Activated T-cell treated with anti-CD3 and anti-CD28 coated beads, Interleukin-2, amount 50 U/mL, for 24 hours (primary cell): ENCODE data around the gene STK39.

Experiments used
- DNase-seq: peaks from one replicate; pipeline ENCODE4 v3.0.0-alpha.2; 2020
- H3K27ac Mint-ChIP-seq: 2 replicates; pipeline ENCODE4 v1.8.0; 2020; ENCODE audit warnings: mild to moderate bottlenecking, mixed read lengths
- H3K27me3 Mint-ChIP-seq: 2 replicates; pipeline ENCODE4 v1.8.0; 2020; ENCODE audit warnings: mixed read lengths
- H3K36me3 Mint-ChIP-seq: 2 replicates; pipeline ENCODE4 v1.8.0; 2020; ENCODE audit warnings: low read depth, mixed read lengths
- H3K4me1 Mint-ChIP-seq: 2 replicates; pipeline ENCODE4 v1.8.0; 2020; ENCODE audit warnings: low read depth, mixed read lengths
- H3K4me3 Mint-ChIP-seq: 2 replicates; pipeline ENCODE4 v1.8.0; 2020; ENCODE audit warnings: mild to moderate bottlenecking, moderate library complexity, mixed read lengths
- H3K9me3 Mint-ChIP-seq: 2 replicates; pipeline ENCODE4 v1.8.0; 2020; ENCODE audit warnings: mixed read lengths

STK39 gene

GRCh38 chr2:168171059-168171762 lies 76.2 kb downstream of the STK39 start:
- H3K9me3 Mint-ChIP-seq: no peaks in the 10 kb centered on the region
- peaks cover 65% of the 10 kb centered on the region for H3K36me3 Mint-ChIP-seq
- no peak for DNase-seq
- no peak overlapping the region for H3K27ac Mint-ChIP-seq
- no peaks in the 10 kb centered on the region for H3K27me3 Mint-ChIP-seq
- H3K4me3 Mint-ChIP-seq: no peak overlapping the region
- H3K4me1 Mint-ChIP-seq: peaks cover 62% of the 10 kb centered on the region

- Mint-ChIP-seq H3K27ac (no peak overlapping the region), H3K4me1 (peaks cover 69% of the 10 kb centered on the region), H3K36me3 (peaks cover 72% of the 10 kb centered on the region), H3K27me3 (no peaks in the 10 kb centered on the region), H3K4me3 (no peak overlapping the region), H3K9me3 (no peaks in the 10 kb centered on the region)
- DNase-seq: no peak
Observed at GRCh38 chr2:168169097-168169745, 78.2 kb downstream of the STK39 start.

- no peak overlapping the region for H3K4me3 Mint-ChIP-seq
- peak overlapping the region; percentile 90 for H3K27ac Mint-ChIP-seq
- no peaks in the 10 kb centered on the region for H3K27me3 Mint-ChIP-seq
- H3K9me3 Mint-ChIP-seq: no peaks in the 10 kb centered on the region
- peaks cover 74% of the 10 kb centered on the region for H3K36me3 Mint-ChIP-seq
- peaks cover 76% of the 10 kb centered on the region for H3K4me1 Mint-ChIP-seq
- DNase-seq: no peak
Observed at GRCh38 chr2:168167511-168168263, 79.7 kb downstream of the STK39 start.

GRCh38 chr2:168166902-168167510 lies 80.4 kb downstream of the STK39 start:
- no peak overlapping the region for H3K4me3 Mint-ChIP-seq
- H3K4me1 Mint-ChIP-seq: peaks cover 75% of the 10 kb centered on the region
- peak overlapping the region; percentile 90 for H3K27ac Mint-ChIP-seq
- H3K27me3 Mint-ChIP-seq: no peaks in the 10 kb centered on the region
- H3K36me3 Mint-ChIP-seq: peaks cover 70% of the 10 kb centered on the region
- DNase-seq: no peak
- no peaks in the 10 kb centered on the region for H3K9me3 Mint-ChIP-seq

DNA sequence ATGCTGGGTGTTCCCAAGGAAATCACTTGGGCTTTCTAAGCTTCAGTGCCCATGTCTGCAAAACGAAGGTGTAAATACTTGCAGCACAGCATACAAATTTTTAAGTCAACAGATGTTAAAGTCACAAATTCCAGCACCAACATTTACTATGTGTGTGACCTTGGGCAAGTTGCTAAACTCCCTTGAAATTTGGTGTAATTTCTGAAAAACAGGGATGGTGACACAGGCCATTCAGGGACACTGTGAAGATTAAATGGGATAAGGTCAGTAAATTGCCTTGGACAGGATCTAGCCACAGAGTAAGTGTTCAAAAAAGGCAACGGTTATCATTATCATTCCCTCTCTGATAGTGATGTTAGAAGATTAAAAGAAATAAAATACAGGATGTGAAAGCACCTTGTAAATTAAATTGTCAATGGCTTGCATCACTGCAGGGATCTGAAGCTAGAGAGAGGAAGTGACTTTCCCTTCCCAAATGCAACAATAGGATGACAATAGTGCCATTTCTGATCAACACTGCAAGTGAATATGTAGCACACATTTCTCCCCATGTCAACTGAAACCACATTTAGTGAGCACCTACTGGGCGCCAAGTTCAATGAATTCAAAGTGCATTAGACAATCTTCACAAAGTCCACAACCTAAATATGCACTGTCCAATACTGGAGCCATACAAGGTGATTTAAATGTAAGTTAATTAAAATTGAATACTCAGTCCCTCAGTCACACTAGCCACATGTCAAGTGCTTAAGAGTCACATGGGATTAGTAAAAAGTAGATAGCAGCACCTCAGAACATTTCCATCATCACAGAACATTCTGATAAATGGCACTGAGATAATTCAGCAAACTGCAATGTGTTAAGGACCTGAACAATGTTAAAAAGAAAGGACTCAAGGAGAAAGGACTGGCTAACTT lies 81.2 kb downstream of the STK39 start:
- Mint-ChIP-seq H3K4me3 (no peak overlapping the region), H3K27me3 (no peaks in the 10 kb centered on the region), H3K9me3 (no peaks in the 10 kb centered on the region), H3K36me3 (peaks cover 73% of the 10 kb centered on the region), H3K27ac (peak overlapping the region; percentile 90), H3K4me1 (peaks cover 74% of the 10 kb centered on the region)
- DNase-seq: no peak

DNA sequence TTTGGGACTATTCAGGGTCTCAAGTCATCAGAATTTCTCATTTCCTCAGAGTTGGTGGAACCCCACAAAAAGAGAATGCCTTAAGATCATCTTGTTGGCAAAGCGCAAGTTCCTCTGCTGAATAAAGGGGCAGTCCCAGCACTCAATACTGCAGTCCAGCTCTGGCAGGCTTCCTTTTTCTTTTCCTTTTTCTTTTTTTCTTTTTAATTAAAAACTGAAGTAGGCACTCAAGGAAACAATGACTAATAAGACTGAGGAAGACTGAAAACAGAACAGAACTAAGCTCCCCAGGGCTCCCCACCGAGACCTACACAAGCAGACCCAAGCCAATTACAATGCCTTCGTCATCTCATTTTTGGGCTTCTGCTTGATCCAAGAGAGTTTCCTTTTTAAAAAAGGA lies 82.0 kb downstream of the STK39 start:
- Mint-ChIP-seq H3K4me3 (no peak overlapping the region), H3K4me1 (peaks cover 66% of the 10 kb centered on the region), H3K27ac (peak overlapping the region; percentile 90), H3K27me3 (no peaks in the 10 kb centered on the region), H3K9me3 (no peaks in the 10 kb centered on the region), H3K36me3 (peaks cover 74% of the 10 kb centered on the region)
- no peak for DNase-seq

DNA sequence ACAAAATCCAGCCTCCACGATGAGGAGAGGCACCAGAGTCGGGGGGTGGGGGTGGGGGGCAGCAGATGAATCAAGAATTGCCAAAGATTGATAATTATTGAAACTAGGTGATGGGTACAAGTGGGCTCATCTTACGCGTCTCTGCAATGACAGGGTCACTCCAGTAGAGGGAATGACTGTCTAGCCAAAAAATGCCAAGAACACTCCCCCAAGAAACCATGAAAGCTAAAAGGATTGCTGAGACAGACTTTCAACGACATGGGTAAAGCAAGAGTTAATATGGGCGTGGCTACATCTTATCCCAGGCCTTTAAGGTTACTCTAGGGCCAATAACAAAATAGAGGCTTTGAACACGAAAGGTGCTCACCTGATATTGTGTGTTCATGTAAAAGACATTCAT lies 86.5 kb downstream of the STK39 start:
- Mint-ChIP-seq H3K4me3 (no peak overlapping the region), H3K36me3 (peaks cover 81% of the 10 kb centered on the region), H3K27me3 (no peaks in the 10 kb centered on the region), H3K27ac (no peak overlapping the region), H3K4me1 (peaks cover 43% of the 10 kb centered on the region), H3K9me3 (no peaks in the 10 kb centered on the region)
- DNase-seq: no peak

GRCh38 chr2:168159754-168160585 lies 87.4 kb downstream of the STK39 start:
- H3K27ac Mint-ChIP-seq: no peak overlapping the region
- H3K9me3 Mint-ChIP-seq: no peaks in the 10 kb centered on the region
- no peak for DNase-seq
- no peak overlapping the region for H3K4me3 Mint-ChIP-seq
- peaks cover 80% of the 10 kb centered on the region for H3K36me3 Mint-ChIP-seq
- H3K27me3 Mint-ChIP-seq: no peaks in the 10 kb centered on the region
- peaks cover 34% of the 10 kb centered on the region for H3K4me1 Mint-ChIP-seq

GRCh38 chr2:168158586-168158985 lies 88.8 kb downstream of the STK39 start:
- H3K36me3 Mint-ChIP-seq: peaks cover 73% of the 10 kb centered on the region
- no peak overlapping the region for H3K27ac Mint-ChIP-seq

DNA sequence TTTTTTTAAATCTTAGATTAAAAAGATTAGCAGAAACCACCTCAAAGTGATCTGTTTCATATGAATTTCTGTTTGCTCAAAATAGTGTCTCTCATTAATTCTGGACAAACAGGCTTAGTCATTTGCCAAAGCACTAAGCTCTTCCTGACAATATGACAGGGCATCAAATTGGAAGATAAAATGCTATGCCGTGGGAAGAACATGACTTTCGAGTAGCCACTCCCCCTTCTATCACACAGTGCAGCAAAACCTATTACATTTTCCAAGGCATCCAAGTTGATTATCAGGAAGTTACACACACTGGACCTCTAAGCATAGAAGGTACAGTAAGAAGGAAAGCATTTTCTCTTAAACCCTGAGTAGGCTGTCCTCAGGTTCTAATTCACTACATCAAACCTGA lies 89.5 kb downstream of the STK39 start:
- H3K4me1 Mint-ChIP-seq: peaks cover 17% of the 10 kb centered on the region
- peaks cover 71% of the 10 kb centered on the region for H3K36me3 Mint-ChIP-seq
- no peak overlapping the region for H3K27ac Mint-ChIP-seq
- DNase-seq: no peak
- no peaks in the 10 kb centered on the region for H3K27me3 Mint-ChIP-seq
- H3K4me3 Mint-ChIP-seq: no peak overlapping the region
- H3K9me3 Mint-ChIP-seq: no peaks in the 10 kb centered on the region

More at GRCh38 chr2:168158586-168158985, 88.8 kb downstream of the STK39 start:
- DNase-seq: no peak
- Mint-ChIP-seq H3K4me1 (peaks cover 23% of the 10 kb centered on the region), H3K27me3 (no peaks in the 10 kb centered on the region), H3K9me3 (no peaks in the 10 kb centered on the region), H3K4me3 (no peak overlapping the region)

DNA sequence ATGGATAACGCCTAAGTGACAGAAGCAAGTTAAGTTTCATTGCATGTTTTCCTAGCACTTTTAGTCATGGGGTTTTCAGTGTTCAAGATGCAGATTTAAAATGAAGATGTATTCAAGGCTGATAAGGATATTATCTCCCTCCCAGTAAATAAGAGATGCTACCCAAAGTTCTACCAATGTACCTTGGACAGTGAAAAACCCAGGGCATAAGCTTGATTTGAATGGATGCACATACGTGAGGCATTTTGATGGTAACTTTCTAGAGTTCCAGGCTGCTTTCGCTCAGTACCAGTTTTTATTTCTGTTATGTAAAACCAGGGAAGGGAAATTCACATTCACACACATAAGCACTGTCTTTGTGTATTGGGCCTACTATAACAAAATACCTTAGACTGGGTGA lies 90.3 kb downstream of the STK39 start:
- no peak for DNase-seq
- Mint-ChIP-seq H3K4me1 (peaks cover 17% of the 10 kb centered on the region), H3K4me3 (no peak overlapping the region), H3K27ac (no peak overlapping the region), H3K9me3 (no peaks in the 10 kb centered on the region), H3K36me3 (peaks cover 79% of the 10 kb centered on the region), H3K27me3 (no peaks in the 10 kb centered on the region)

DNA sequence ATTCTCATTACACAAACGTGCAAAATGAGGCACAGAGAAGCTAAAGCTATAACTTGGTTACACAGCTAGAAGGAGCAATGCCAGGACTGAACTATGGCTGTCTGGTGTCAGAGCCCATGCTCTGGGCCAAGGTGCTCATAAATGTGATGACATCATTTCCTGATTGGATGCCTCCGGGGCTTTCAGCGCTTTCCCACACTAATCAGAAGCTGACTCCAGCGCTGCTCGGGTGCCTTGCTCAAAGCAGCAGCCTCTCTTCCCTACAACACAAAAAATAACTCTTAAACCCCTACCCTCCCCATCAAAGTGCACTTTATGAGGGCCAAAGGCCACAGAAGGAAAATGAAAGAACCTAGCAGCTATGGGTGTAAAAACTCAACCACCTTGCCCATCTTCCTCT lies 90.7 kb downstream of the STK39 start:
- peaks cover 78% of the 10 kb centered on the region for H3K36me3 Mint-ChIP-seq
- H3K4me1 Mint-ChIP-seq: peaks cover 17% of the 10 kb centered on the region
- peak overlapping the region; percentile 38 for H3K27ac Mint-ChIP-seq
- no peaks in the 10 kb centered on the region for H3K9me3 Mint-ChIP-seq
- no peak overlapping the region for H3K4me3 Mint-ChIP-seq
- H3K27me3 Mint-ChIP-seq: no peaks in the 10 kb centered on the region
- DNase-seq: no peak

- Mint-ChIP-seq H3K4me3 (no peak overlapping the region), H3K9me3 (no peaks in the 10 kb centered on the region)
Observed at GRCh38 chr2:168155680-168156079, 91.7 kb downstream of the STK39 start.

More at GRCh38 chr2:168155680-168156079, 91.7 kb downstream of the STK39 start:
- H3K4me1 Mint-ChIP-seq: peaks cover 17% of the 10 kb centered on the region
- no peaks in the 10 kb centered on the region for H3K27me3 Mint-ChIP-seq
- no peak overlapping the region for H3K27ac Mint-ChIP-seq
- H3K36me3 Mint-ChIP-seq: peaks cover 75% of the 10 kb centered on the region
- DNase-seq: no peak
